Right lobe of liver (tissue), 4 donors: ENCODE data around the gene TRAK1.

ENCODE experiments used
- POLR2A ChIP-seq: fragments of 450-650 bp; IDR thresholded peaks from one replicate; pipeline ENCODE4 v1.6.1; 2017; ENCODE audit warnings: antibody characterized with exemption, mild to moderate bottlenecking
- TF ChIP-seq, protein P1 (sequence below), 4 donors: fragments of 200-600 bp in 3 of 4; fragments of 450-650 bp in 1 of 4; IDR thresholded peaks; one replicate each; pipeline versions ENCODE4 v1.5.1 to v1.8.0; 2016 to 2022; ENCODE audit warnings: antibody characterized with exemption in 4 of 4, mild to moderate bottlenecking in 2 of 4
- donor health status: DM: no; HTN: no; CAD: no.
- donor health status: DM: no; HTN: no; CAD: no.
- donor health status: DM: no; HTN: yes; CAD: no.

DNA sequence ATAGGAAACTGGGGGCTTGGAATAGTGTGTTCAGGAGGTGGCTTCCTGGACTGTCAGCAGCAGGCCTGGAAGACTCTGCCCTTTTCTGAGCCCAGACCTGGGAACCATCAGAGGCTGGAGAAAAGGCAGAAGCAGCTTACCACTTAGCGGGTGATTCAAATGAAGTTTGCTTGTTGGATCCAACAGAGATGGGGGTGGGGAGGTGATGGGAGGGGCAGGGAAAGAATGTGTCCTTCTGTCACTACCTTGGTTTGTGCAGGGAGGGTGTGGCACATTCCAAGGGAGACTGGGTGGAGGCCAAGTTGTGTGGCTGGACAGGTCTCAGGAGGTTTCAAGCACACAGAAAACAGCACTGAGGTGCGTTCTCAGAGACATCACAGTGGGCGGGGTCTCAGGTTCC lies 58.8 kb downstream of the TRAK1 start:
- TF ChIP-seq, protein P1, sequence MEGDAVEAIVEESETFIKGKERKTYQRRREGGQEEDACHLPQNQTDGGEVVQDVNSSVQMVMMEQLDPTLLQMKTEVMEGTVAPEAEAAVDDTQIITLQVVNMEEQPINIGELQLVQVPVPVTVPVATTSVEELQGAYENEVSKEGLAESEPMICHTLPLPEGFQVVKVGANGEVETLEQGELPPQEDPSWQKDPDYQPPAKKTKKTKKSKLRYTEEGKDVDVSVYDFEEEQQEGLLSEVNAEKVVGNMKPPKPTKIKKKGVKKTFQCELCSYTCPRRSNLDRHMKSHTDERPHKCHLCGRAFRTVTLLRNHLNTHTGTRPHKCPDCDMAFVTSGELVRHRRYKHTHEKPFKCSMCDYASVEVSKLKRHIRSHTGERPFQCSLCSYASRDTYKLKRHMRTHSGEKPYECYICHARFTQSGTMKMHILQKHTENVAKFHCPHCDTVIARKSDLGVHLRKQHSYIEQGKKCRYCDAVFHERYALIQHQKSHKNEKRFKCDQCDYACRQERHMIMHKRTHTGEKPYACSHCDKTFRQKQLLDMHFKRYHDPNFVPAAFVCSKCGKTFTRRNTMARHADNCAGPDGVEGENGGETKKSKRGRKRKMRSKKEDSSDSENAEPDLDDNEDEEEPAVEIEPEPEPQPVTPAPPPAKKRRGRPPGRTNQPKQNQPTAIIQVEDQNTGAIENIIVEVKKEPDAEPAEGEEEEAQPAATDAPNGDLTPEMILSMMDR (IDR thresholded peaks at IDR 0.05): no peak
- no peak for TF ChIP-seq POLR2A
